ENCODE measurements around the gene MIX23.

Gene MIX23

DNA sequence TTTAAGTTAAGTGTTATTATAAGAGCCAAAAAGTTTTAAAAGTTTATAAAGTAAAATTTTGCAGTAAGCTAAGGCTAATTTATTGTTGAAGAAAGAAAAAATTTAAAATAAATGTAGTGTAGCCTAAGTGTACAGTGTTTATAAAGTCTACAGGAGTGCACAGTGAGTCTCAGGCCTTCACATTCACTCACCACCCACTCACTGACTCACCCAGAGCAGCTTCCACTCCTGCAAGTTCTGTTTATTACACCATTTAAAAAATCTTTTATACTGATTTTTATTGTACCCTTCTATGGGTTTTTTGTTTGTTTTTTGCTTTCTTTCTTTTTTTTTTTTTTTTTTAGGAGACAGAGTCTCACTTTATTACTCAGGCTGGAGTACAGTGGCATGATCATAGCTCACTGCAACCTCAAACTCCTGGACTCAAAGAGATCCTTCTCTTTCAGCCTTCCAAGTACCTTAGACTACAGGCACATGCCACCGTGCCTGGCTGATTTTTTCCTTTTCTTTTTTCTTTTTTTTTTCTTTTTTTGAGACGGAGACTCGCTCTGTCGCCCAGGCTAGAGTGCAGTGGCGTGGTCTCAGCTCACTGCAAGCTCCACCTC is 32.1 kb downstream of the MIX23 start:
- no peak for DNase-seq

DNA sequence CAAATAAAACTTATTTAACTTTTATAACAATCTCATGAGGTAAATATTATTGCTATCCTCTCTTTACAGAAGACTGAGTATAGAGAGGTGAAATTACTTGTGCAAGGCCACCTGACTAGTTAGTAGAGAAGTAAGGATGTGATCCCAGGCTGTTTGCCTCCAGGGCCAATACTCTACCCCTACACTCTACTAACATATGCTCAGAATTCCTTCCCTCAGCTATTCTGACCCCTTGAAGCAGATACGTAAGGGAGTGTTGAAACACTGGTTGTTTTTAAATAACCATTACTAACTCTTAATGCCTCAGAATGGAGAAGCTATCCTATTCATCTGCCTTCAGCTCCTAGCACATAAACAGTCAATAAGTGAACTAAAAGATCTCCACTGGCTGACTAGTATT is 33.9 kb downstream of the MIX23 start:
- no peak for DNase-seq

DNA sequence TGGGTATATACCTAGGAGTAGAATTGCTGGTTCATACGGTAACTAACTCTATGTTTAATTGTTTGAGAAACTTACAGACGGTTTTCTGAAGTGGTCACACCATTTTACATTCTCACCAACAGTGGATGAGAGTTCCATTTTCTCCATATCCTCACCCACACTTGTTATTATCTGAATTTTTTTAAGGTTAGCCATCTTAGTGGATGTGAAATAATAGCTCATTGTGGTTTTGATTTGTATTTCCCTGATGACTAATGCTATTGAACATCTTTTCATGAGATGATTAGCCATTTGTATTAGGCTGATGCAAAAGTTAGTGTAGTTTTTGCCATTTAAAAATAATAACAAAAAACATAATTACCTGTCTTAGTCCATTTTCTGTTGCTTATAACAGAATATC is 39.4 kb downstream of the MIX23 start:
- peak; percentile 7 for DNase-seq

GRCh38 chr3:122342803-122343202 is 40.2 kb downstream of the MIX23 start:
- DNase-seq, result no peak

DNA sequence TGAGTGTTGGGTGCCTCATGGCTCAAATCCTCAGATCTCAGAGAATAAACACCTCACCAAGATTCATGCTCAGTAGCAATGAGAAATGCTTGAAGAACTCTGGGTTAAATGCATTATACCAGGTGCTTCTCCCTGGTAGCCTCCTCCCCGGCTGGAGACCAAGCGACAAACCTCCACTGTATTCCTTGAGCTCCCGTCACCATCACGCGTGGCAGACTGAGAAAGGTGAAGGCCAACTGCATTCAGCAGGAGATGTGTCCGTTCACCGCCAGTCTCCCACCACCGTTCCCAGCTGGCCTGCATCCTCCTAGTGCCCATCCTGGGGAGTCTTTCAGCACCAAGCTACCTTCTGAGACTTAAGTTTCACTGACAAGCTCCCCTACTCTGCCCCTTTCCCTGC is 50.5 kb downstream of the MIX23 start:
- no peak for DNase-seq

GRCh38 chr3:122331886-122332285 is 51.1 kb downstream of the MIX23 start:
- DNase-seq, result no peak

GRCh38 chr3:122325769-122326168 is 57.3 kb downstream of the MIX23 start:
- DNase-seq, result no peak

GRCh38 chr3:122324871-122325323 is 58.1 kb downstream of the MIX23 start, which contains the start of gene CSTA:
Gene CSTA, plus strand, starts transcription at chr3:122325248. Its CDS starts 45 bp downstream, at chr3:122325293.
- no peak for DNase-seq

GRCh38 chr3:122322095-122323075 is 60.6 kb downstream of the MIX23 start:
- DNase-seq, result no peak

DNA sequence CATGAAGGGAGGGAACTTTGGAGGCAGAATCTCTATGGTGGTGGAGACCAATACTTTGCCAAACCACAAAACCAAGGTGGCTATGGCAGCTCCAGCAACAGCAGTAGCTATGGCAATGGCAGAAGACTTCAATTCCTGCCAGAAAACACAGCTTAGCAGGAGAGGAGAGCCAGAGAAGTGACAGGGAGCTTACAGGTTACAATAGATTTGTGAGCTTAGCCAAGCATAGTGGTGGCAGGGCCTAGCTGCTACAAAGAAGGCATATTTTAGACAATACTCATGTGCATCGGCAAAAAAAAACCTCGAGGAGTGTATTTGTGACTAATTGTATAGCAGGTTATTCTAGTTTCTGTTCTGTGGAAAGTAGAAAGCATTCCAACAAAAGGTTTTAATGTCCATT is 64.4 kb downstream of the MIX23 start:
- no peak for DNase-seq

- DNase-seq, result no peak
These were observed 66.7 kb downstream of the MIX23 start for GRCh38 chr3:122316368-122316767.

GRCh38 chr3:122315619-122316018 is 67.4 kb downstream of the MIX23 start:
- DNase-seq, result no peak

DNA sequence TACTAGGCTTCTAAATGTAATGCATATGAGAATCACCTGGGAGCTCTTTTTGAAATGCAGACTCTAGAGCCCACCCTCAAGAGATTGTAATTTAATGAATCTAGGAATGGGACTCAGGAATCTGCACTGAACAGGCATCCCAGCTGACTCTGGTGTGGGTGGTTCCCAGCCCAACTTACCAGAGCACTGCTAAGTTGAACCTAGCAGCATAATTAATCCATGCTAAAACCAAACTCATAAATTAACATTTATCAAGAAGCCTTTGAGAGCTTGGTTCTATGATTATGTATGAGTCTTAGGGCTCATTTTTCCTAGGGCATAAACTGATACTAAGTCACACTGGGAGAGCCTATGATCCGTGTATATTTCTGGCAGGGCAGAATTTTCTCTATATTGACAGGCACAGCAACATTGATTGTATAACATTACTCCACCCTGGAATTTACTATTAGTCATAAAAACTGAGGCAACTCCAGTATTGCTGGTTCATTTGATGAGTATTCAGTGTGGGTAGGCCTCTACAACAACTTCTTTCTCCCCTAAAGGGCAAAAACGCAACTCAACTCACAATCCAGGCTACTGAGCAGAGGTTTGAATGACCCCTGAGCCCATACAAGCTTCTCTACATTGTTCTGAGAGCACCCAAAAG is 68.7 kb downstream of the MIX23 start:
- DNase-seq, result no peak

- DNase-seq, result no peak
These were observed 69.8 kb downstream of the MIX23 start for GRCh38 chr3:122313281-122313680.

DNA sequence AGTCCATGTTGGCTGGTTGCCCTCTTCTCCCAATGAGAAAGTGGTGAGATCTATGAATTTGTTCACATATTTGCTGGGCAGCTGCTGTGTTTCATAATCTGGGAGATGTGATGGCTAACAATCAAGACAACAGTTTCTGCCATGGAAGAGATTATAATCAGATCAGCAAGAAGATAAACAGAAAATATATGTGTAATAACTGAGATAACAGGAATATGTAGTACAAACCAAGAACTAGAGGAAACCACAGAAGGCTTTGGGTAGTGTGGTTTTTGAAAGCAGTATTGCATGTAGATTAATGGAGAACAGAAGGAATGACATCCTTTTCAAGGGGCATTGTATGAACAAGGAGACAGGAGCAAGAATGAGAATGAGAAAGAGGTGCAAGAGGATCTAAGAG is 70.2 kb downstream of the MIX23 start:
- no peak for DNase-seq

DNA sequence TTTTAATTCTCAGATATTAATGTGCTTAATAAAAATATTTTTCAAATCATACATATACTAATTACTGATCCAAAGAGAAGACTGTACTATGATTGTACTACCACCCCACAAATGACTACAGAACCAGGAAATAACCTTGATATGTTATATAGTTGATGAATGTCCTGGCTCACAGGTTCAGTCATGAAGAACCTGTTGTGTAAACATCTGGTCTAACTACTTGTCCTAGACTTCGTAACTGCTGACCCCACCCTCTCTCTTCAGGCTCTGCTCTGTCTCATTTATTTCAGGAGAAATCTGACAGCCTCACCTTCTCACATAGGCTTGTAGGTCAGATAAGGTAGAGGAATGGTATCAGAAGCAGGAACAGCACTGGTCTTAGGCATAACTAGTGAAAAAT is 72.7 kb downstream of the MIX23 start:
- DNase-seq, result no peak

All from fibroblast of skin of back (primary cell).